Parathyroid adenoma (tissue), 2 donors: ENCODE results near the gene CNFN.

ENCODE experiments used
- H2AFZ ChIP-seq: fragments of 300-600 bp; sonication (generic); one replicate; pipeline ENCODE4 v1.7.0; 2017; ENCODE audit warnings: antibody characterized with exemption, mild to moderate bottlenecking
- H3K27ac ChIP-seq: fragments of 300-600 bp; sonication (generic); one replicate; pipeline ENCODE4 v1.7.0; 2017
- H3K27me3 ChIP-seq: fragments of 300-600 bp; sonication (generic); one replicate; pipeline ENCODE4 v1.7.0; 2017; ENCODE audit warnings: low read length; ENCODE audit not compliant: control insufficient read depth, insufficient read depth
- H3K36me3 ChIP-seq: fragments of 300-600 bp; sonication (generic); one replicate; pipeline ENCODE4 v1.7.0; 2017; ENCODE audit warnings: low read length; ENCODE audit not compliant: control insufficient read depth, insufficient read depth
- H3K4me1 ChIP-seq: fragments of 300-600 bp; sonication (generic); one replicate; pipeline ENCODE4 v1.7.0; 2017; ENCODE audit warnings: control low read depth
- H3K4me2 ChIP-seq: fragments of 300-600 bp; sonication (generic); one replicate; pipeline ENCODE4 v1.7.0; 2017; ENCODE audit warnings: low read length
- H3K4me3 ChIP-seq: fragments of 300-600 bp; sonication (generic); one replicate; pipeline ENCODE4 v1.7.0; 2017; ENCODE audit warnings: low read depth, low read length
- H3K79me2 ChIP-seq: fragments of 300-600 bp; sonication (generic); one replicate; pipeline ENCODE4 v1.7.0; 2017; ENCODE audit warnings: control low read depth
- H3K9ac ChIP-seq: fragments of 300-600 bp; sonication (generic); one replicate; pipeline ENCODE4 v1.7.0; 2017; ENCODE audit warnings: mild to moderate bottlenecking
- H3K9me3 ChIP-seq: fragments of 300-600 bp; sonication (generic); one replicate; pipeline ENCODE4 v1.7.0; 2017; ENCODE audit warnings: low read length; ENCODE audit not compliant: control insufficient read depth
- CTCF ChIP-seq: fragments of 300-600 bp; sonication (generic); IDR thresholded peaks from one replicate; pipeline ENCODE4 v1.7.0; 2017; ENCODE audit warnings: antibody characterized with exemption, mild to moderate bottlenecking
- donor health status: primary hyperparathyroidism.

CNFN gene

GRCh38 chr19:42367929-42368328 is 22.2 kb downstream of the CNFN start:
- no peaks in the 10 kb centered on the region for H3K9me3 ChIP-seq
- H3K36me3 ChIP-seq = no peaks in the 10 kb centered on the region
- H3K79me2 ChIP-seq = no peaks in the 10 kb centered on the region
- no peak overlapping the region for H3K4me2 ChIP-seq
- H2AFZ ChIP-seq = no peak overlapping the region
- H3K27me3 ChIP-seq = no peaks in the 10 kb centered on the region
- no peak overlapping the region for H3K27ac ChIP-seq
- H3K9ac ChIP-seq = no peak overlapping the region
- no peak for TF ChIP-seq CTCF
- no peak overlapping the region for H3K4me3 ChIP-seq
- peaks cover 3% of the 10 kb centered on the region for H3K4me1 ChIP-seq

GRCh38 chr19:42366673-42367072 is 23.4 kb downstream of the CNFN start:
- Histone ChIP-seq H3K27me3 (no peaks in the 10 kb centered on the region), H3K36me3 (no peaks in the 10 kb centered on the region), H3K4me1 (peaks cover 3% of the 10 kb centered on the region), H3K4me3 (no peak overlapping the region), H3K27ac (no peak overlapping the region), H3K4me2 (no peak overlapping the region), H2AFZ (no peak overlapping the region), H3K9me3 (no peaks in the 10 kb centered on the region), H3K9ac (no peak overlapping the region), H3K79me2 (no peaks in the 10 kb centered on the region)
- TF ChIP-seq CTCF = no peak

- Histone ChIP-seq H3K27me3 (no peaks in the 10 kb centered on the region), H3K4me3 (no peak overlapping the region), H2AFZ (no peak overlapping the region), H3K9ac (no peak overlapping the region), H3K4me1 (peaks cover 3% of the 10 kb centered on the region), H3K4me2 (no peak overlapping the region), H3K27ac (no peak overlapping the region), H3K36me3 (no peaks in the 10 kb centered on the region), H3K9me3 (no peaks in the 10 kb centered on the region), H3K79me2 (no peaks in the 10 kb centered on the region)
- TF ChIP-seq CTCF = no peak
Measured at GRCh38 chr19:42363614-42364346, 26.3 kb downstream of the CNFN start.

GRCh38 chr19:42362891-42363440 is 27.1 kb downstream of the CNFN start:
- Histone ChIP-seq H3K9me3 (no peaks in the 10 kb centered on the region), H3K27ac (no peak overlapping the region), H2AFZ (no peak overlapping the region), H3K36me3 (no peaks in the 10 kb centered on the region), H3K4me2 (no peak overlapping the region), H3K4me1 (peaks cover 3% of the 10 kb centered on the region), H3K9ac (no peak overlapping the region), H3K4me3 (no peak overlapping the region), H3K27me3 (no peaks in the 10 kb centered on the region), H3K79me2 (no peaks in the 10 kb centered on the region)
- no peak for TF ChIP-seq CTCF

- Histone ChIP-seq H3K79me2 (no peaks in the 10 kb centered on the region), H3K4me3 (no peak overlapping the region), H2AFZ (no peak overlapping the region), H3K27me3 (no peaks in the 10 kb centered on the region), H3K4me2 (no peak overlapping the region), H3K27ac (no peak overlapping the region), H3K9me3 (no peaks in the 10 kb centered on the region), H3K36me3 (no peaks in the 10 kb centered on the region), H3K9ac (no peak overlapping the region), H3K4me1 (peaks cover 3% of the 10 kb centered on the region)
- TF ChIP-seq CTCF = no peak
Measured at GRCh38 chr19:42362342-42362741, 27.8 kb downstream of the CNFN start.
